ENCODE data around the gene STK32C.

DNA sequence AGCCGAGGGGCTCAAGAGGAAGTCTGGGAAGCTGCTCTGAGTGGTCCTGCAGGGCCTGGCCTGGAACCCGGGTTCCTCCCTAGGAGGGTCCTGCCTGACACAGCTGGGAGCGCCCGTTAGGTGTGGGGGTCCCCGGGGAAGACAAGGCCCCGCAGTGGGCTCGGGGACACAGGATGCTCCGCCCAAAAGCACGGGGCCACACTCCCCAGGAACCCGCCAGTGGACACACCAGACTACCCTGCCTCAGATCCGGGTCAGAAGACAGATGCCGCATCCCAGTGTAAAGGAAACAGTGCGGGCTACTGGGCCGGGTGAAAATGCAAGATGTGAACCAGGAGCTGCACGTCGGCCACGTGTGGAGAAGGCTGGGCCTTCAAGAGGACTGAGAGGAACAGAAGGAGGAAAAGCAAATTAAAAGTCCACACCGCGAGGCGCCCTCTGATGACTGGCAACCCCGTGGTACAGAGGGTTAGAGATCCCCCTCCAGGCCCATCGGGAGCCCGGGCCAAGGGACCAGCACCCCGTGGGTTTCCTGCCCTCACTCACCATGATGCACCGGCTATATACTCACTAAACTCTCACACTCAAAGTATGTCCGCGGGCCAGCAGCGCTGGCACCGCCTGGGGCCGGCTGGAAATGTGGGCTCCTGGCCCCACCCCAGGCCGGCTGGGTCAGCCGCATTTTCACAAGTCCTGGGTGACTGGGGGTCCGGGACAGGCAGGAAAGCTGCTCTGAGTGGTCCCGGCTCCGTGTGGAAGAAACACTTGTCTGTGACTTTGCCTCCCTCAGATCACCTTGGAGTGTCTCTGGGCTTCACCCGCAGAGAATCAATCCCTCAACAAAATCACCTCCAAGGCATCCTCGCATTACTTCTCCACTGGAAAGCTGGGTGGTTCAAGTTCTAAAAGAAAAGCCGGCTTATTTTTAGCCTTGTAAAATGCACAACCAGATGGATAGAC is 6.1 kb downstream of the STK32C start:
- TF ChIP-seq, protein P1, sequence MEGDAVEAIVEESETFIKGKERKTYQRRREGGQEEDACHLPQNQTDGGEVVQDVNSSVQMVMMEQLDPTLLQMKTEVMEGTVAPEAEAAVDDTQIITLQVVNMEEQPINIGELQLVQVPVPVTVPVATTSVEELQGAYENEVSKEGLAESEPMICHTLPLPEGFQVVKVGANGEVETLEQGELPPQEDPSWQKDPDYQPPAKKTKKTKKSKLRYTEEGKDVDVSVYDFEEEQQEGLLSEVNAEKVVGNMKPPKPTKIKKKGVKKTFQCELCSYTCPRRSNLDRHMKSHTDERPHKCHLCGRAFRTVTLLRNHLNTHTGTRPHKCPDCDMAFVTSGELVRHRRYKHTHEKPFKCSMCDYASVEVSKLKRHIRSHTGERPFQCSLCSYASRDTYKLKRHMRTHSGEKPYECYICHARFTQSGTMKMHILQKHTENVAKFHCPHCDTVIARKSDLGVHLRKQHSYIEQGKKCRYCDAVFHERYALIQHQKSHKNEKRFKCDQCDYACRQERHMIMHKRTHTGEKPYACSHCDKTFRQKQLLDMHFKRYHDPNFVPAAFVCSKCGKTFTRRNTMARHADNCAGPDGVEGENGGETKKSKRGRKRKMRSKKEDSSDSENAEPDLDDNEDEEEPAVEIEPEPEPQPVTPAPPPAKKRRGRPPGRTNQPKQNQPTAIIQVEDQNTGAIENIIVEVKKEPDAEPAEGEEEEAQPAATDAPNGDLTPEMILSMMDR (IDR thresholded peaks at IDR 0.05): no peak
- TF ChIP-seq POLR2A (IDR thresholded peaks at IDR 0.05; ENCODE audit: low read depth): no peak

Data from esophagus muscularis mucosa (tissue), 3 donors.